Breast epithelium (tissue), 3 donors: ENCODE results near the gene FAT1.

Source experiments
- CTCF ChIP-seq, 3 donors: fragments of 450-650 bp; IDR thresholded peaks; one replicate each; pipeline ENCODE4 v1.5.1; 2016 to 2017; ENCODE audit warnings: antibody characterized with exemption in 3 of 3, mild to moderate bottlenecking in 3 of 3, moderate library complexity in 3 of 3
- POLR2A ChIP-seq: fragments of 450-650 bp; IDR thresholded peaks from one replicate; pipeline ENCODE4 v1.6.1; 2016; ENCODE audit warnings: antibody characterized with exemption, mild to moderate bottlenecking, moderate library complexity
- POLR2AphosphoS5 ChIP-seq, 3 donors: sonication (generic); formaldehyde crosslinking; IDR thresholded peaks; one replicate each; pipeline ENCODE4 v1.6.1; 2017; ENCODE audit warnings: antibody characterized with exemption in 3 of 3

GRCh38 chr4:186739802-186740434 is 16.3 kb upstream of the FAT1 start:
- TF ChIP-seq CTCF (IDR thresholded peaks at IDR 0.05) (no peak), POLR2A (no peak), POLR2AphosphoS5 (IDR thresholded peaks at IDR 0.05) (no peak)
